Gastrocnemius medialis (tissue), 4 donors: ENCODE measurements around the gene DBX1. TPM values are rescaled to one million over a fixed set of nuclear protein-coding genes. Genes with fewer than 3 reads are reported as not detected.

Experiments
- ATAC-seq, 2 donors: fragments of 150-250 bp; one replicate each; pipeline ENCODE4 v1.9.1; 2016
- DNase-seq, 2 donors: peaks; one replicate each; pipeline ENCODE4 v3.0.0-alpha.2; 2019
- H3K27ac ChIP-seq, 4 donors: fragments of 200-600 bp; sonication (generic); 1 replicate in 1 of 4; 2 replicates in 3 of 4; pipeline ENCODE4 v1.5.1; 2016 to 2018; ENCODE audit warnings: mild to moderate bottlenecking in 2 of 4, moderate library complexity in 1 of 4
- H3K27me3 ChIP-seq, 3 donors: fragments of 200-600 bp; sonication (generic) in 2 of 3; 1 replicate in 1 of 3; 2 replicates in 2 of 3; pipeline versions ENCODE4 v1.5.1 to v1.6.0; 2016 to 2019; ENCODE audit warnings: mild to moderate bottlenecking in 1 of 3, moderate library complexity in 1 of 3
- H3K36me3 ChIP-seq, 2 donors: fragments of 200-600 bp; sonication (generic) in 1 of 2; one replicate each; pipeline ENCODE4 v1.5.1; 2017 to 2018
- H3K4me1 ChIP-seq, 2 donors: fragments of 200-600 bp; sonication (generic) in 1 of 2; one replicate each; pipeline ENCODE4 v1.5.1; 2016 to 2017; ENCODE audit warnings: mild to moderate bottlenecking in 2 of 2
- H3K4me3 ChIP-seq, 4 donors: fragments of 200-600 bp; sonication (generic) in 3 of 4; 1 replicate in 1 of 4; 2 replicates in 3 of 4; pipeline ENCODE4 v1.5.1; 2016 to 2019; ENCODE audit warnings: mild to moderate bottlenecking in 2 of 4
- H3K9me3 ChIP-seq, 3 donors: fragments of 200-600 bp; sonication (generic) in 2 of 3; 1 replicate in 1 of 3; 2 replicates in 2 of 3; pipeline ENCODE4 v1.5.1; 2016 to 2019
- POLR2A ChIP-seq, 2 donors: fragments of 450-650 bp; IDR thresholded peaks; one replicate each; pipeline ENCODE4 v1.6.1; 2017; ENCODE audit warnings: antibody characterized with exemption in 2 of 2, mild to moderate bottlenecking in 2 of 2, moderate library complexity in 2 of 2
- in situ Hi-C, 4 donors: fragments of 200-750 bp; cut with MboI; loops; one replicate each; pipeline versions ENCODE4 v1.15.0 to v1.8.0; 2017; ENCODE audit warnings: low sequenced_read_pairs in 4 of 4
- intact Hi-C: fragments of 100-400 bp; cut with DNase I; formaldehyde crosslinking; loops from one replicate; pipeline ENCODE4 v1.15.1; 2023; ENCODE audit warnings: low total_unique reads
- total RNA-seq, 4 donors: library from RNA; depleted of rRNA; stranded (reverse); fragments of >200 nt; gene quantifications; one replicate each; pipeline versions ENCODE4 v1.1.0 to v1.2.3, GENCODE V29; 2016
- TF ChIP-seq, protein P1 (sequence below), 5 experiments: fragments of 450-650 bp in 3 of 5; fragments of 200-600 bp in 2 of 5; sonication (generic) in 2 of 5; IDR thresholded peaks in 4 of 5; conservative IDR thresholded peaks in 1 of 5; 1 replicate in 4 of 5; 2 replicates in 1 of 5; pipeline ENCODE4 v1.5.1; 2016 to 2019; ENCODE audit warnings: antibody characterized with exemption in 5 of 5, mild to moderate bottlenecking in 3 of 5, moderate library complexity in 3 of 5

DBX1 gene
- not detected for total RNA-seq

DNA sequence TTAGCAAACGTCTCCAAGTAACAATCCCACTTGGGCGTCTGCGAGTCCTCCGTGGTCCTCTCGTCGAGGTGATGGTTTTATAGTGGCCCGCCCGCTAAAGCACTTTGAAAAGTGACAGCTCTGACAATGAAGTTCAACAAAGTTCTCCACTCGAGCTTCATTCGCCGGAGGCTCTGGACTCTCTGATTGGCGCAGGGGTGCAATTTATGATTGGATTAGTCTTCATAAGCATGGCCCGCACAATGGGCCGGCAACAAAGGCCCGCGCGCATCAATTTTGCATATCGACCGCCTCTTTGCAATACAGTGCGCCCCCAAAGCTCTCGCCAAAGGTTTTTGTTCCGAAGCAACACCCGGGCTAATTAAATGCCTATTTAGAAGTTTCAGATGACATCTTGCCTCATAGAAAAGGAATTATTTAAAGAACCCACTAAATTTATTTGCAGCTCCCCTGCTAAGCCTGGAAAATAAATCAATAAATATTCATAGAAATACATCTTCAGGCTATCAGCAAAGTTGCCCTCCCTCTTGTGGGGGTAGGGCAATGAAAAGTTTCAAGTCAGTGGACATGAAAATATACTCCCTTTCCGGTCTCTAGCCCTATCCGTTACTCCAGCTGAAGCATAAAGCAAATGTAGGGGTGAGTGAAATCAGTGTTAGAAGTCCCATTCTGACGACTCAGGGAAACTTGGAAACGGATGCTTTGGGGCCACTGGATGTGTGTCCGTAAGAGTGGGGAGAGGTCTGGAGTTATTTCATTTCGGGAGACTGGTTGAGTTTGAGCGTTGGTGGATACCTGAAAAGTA lies at the start of gene DBX1:
DBX1 (minus strand) TSS at position 51 of the 805 bp plus-strand sequence. CDS start 151 bp downstream, outside the sequence.
- intact Hi-C loops (no loop called here), in situ Hi-C loops (no loop called here)
- Histone ChIP-seq H3K4me1 (peaks cover 17 to 18% of the 10 kb centered on the region in 2 donors), H3K27me3 (peaks cover 95 to 100% (median 100%) of the 10 kb centered on the region in 3 donors), H3K27ac (no peak within 1 kb of the TSS), H3K9me3 (no peaks in the 10 kb centered on the region), H3K36me3 (no peaks in the 10 kb centered on the region), H3K4me3 (no peak within 1 kb of the TSS)
- ATAC-seq (no peak), DNase-seq (no peak)
- no peak for TF ChIP-seq POLR2A (IDR thresholded peaks at IDR 0.05)
- TF ChIP-seq, protein P1, sequence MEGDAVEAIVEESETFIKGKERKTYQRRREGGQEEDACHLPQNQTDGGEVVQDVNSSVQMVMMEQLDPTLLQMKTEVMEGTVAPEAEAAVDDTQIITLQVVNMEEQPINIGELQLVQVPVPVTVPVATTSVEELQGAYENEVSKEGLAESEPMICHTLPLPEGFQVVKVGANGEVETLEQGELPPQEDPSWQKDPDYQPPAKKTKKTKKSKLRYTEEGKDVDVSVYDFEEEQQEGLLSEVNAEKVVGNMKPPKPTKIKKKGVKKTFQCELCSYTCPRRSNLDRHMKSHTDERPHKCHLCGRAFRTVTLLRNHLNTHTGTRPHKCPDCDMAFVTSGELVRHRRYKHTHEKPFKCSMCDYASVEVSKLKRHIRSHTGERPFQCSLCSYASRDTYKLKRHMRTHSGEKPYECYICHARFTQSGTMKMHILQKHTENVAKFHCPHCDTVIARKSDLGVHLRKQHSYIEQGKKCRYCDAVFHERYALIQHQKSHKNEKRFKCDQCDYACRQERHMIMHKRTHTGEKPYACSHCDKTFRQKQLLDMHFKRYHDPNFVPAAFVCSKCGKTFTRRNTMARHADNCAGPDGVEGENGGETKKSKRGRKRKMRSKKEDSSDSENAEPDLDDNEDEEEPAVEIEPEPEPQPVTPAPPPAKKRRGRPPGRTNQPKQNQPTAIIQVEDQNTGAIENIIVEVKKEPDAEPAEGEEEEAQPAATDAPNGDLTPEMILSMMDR (IDR thresholded peaks at IDR 0.05 in 4 of 5, conservative IDR thresholded peaks at IDR 0.05 in 1 of 5): no peak

DNA sequence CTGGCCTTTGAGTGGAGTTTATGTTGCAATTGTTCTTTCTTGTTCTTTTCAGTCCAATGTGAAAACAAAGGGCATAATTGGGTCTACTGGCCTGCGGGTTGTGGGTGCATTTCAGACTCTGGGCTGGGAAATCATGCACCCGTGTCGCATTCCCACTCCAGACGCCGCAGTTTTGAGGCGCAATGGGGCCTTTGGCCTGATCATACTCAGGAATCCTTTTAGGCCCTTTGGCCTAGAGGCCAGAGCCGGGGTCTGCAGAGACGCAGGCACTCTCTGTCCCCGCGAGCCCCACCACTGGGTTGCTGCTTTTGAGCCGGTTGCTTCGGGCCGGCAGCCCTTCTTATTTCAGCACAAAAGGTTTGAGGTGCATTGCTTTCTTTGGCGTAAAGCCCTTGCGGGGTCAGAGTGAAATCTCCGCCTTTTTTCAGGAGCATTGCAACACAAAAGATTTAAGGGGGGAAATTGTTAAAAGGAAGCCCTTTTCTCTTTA lies 48.4 kb upstream of the DBX1 start:
- TF ChIP-seq, protein P1 (IDR thresholded peaks at IDR 0.05 in 4 of 5, conservative IDR thresholded peaks at IDR 0.05 in 1 of 5): no peak
- TF ChIP-seq POLR2A (IDR thresholded peaks at IDR 0.05): no peak
- H3K36me3 ChIP-seq: no peaks in the 10 kb centered on the region
- no peaks in the 10 kb centered on the region for H3K9me3 ChIP-seq
- no peak overlapping the region for H3K4me3 ChIP-seq
- in situ Hi-C loops (no loop called here), intact Hi-C loops (no loop called here)
- no peak for ATAC-seq
- DNase-seq: no peak
- H3K27ac ChIP-seq: no peak overlapping the region
- peaks cover 0 to 3% (median 0%) of the 10 kb centered on the region in 3 donors for H3K27me3 ChIP-seq
- no peaks in the 10 kb centered on the region for H3K4me1 ChIP-seq

DNA sequence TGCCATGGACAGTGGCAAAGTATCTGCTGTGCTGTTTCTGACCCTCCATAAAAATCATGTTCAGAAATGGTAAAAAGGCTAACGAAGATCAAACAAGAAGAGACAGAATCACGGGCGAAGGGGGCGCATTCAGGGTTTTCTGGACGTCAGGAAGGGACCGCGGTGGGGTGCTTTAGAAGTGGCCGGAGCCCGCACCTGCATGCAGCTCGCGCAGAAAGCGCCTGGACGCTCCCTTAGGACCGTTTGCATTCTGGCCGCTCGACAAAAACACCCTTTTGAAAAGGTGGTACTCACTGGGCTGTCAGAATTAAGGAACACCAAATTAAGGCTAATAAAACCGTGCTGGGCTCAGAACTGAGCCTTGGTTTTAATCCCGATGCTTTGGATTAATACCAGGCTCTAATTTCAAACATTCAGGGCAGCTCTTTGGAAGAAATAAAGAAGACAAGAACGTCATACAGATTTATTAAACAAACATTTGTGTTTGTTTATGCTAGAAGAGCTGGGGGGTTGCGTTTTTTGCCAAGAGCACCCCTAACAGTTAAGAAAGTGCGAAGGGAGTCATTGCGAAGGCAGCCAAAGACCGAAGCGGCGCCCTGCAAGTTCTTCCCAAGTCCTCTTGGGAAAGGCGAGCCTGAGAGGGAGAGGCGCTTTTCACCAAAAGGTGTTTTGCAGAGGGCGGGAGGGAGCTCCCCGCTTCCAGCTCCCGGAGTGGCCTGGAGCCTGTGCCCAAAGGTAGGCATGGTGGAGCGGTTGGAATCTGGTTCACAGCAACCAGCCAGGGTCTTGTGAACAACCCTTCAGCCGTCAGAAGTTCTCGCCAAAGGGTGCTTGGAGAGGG lies 47.7 kb upstream of the DBX1 start:
- no peaks in the 10 kb centered on the region for H3K36me3 ChIP-seq
- H3K27ac ChIP-seq: no peak overlapping the region
- DNase-seq: no peak
- peaks cover 0 to 3% (median 0%) of the 10 kb centered on the region in 3 donors for H3K27me3 ChIP-seq
- H3K4me3 ChIP-seq: no peak overlapping the region
- ATAC-seq: no peak
- no peak for TF ChIP-seq POLR2A (IDR thresholded peaks at IDR 0.05)
- TF ChIP-seq, protein P1 (IDR thresholded peaks at IDR 0.05 in 4 of 5, conservative IDR thresholded peaks at IDR 0.05 in 1 of 5): no peak
- H3K9me3 ChIP-seq: no peaks in the 10 kb centered on the region
- in situ Hi-C loops (no loop called here), intact Hi-C loops (no loop called here)
- no peaks in the 10 kb centered on the region for H3K4me1 ChIP-seq

- peaks cover 0 to 3% (median 0%) of the 10 kb centered on the region in 3 donors for H3K27me3 ChIP-seq
- TF ChIP-seq POLR2A (IDR thresholded peaks at IDR 0.05): no peak
- TF ChIP-seq, protein P1 (IDR thresholded peaks at IDR 0.05 in 4 of 5, conservative IDR thresholded peaks at IDR 0.05 in 1 of 5): no peak
- intact Hi-C loops: no loop called here
Observed at GRCh38 chr11:20205807-20206206, 45.5 kb upstream of the DBX1 start.

More at GRCh38 chr11:20205807-20206206, 45.5 kb upstream of the DBX1 start:
- in situ Hi-C loops: no loop called here
- Histone ChIP-seq H3K27ac (no peak overlapping the region), H3K4me3 (no peak overlapping the region), H3K9me3 (no peaks in the 10 kb centered on the region), H3K4me1 (no peaks in the 10 kb centered on the region), H3K36me3 (no peaks in the 10 kb centered on the region)
- no peak for DNase-seq
- no peak for ATAC-seq
